ENCODE results near the gene AZIN2.

Gene AZIN2

DNA sequence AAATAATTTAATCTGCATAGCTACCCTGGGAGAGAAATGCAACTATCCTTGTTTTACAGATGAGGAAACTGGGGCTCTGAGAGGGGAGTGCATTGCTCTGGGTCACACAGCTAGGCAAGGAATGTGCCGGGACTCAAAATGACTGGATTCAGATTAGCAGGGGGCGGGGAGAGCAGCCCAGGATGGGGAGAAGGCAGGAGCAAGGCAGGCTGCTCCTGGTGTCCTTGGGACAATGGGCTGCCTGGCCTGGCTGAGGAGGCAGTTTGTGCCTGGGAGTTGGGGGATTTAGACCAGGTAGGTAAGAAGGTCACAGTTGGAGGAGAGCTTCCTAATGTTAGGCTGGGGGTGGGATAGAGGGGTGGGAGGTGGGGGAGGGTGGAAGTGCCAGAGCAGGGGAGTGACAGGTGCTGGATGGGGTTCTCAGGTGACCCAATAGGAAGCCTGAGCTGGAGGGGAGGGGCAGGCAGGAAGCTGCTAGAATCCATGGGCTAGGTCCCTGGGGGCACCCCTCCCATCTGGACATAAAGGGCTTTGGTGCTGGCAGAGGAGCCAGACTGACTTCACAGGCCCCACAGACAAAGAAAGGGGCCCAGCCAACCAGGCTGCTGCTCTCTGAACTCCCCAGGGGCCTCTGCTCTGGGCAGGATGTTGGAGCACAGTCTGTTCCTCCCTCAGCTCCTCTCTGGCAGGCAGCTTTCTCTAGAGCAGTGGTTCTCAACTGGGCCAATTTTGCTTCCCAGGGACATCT lies 71.9 kb downstream of the AZIN2 start:
- DNase-seq (ENCODE audit: low read depth in 2 of 2), result no peak

DNA sequence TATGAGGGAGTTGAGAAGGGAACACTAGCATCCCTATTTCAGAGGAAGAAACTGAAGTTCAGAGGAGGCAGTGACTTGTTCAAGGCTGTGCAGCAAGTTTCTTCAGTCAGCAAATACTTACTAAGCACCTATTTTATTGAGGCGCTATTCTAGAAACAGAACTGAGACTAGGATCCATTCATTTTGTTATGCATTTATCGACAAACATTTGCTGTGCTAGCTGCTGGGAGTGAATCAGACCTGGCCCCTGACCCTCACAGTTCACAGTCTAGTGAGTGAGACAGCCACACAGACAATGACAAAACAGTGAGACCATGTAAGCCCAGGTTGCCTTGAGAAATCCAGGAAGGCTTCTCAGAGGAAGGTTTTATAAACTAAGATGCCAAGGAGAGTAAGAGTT lies 72.7 kb downstream of the AZIN2 start:
- DNase-seq (ENCODE audit: low read depth in 2 of 2), result no peak

DNA sequence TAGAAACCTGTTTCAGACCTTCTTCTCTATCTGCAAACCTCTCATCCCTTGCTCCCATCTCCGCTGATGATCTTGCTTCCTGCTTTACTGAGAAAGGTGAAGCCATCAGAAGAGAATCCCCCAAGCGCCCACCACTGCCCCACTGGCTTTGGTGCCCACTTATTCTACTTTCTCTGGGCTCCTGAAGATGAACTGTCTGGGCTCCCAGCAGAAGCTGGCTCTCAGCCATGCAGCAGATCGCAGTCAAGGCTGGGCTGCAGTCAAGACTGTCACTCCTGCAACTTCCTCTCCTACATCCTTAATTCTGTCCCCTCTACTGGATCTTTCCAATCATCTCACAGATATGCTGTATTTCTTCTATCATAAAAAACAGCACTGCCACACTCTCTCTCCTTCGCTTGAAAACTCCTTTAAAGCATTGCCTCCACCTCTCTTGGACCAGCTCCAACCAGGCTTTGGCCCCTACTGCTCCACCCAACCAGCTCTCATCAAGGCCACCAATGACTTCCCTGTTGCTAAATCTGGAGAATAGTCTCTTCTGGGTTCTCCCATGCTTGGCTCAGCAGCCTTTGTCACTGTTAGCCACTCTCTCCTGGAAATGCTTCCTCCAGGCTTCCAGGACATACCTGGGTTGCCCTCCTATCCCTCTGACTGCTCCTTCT lies 75.1 kb downstream of the AZIN2 start:
- no peak for DNase-seq (ENCODE audit: low read depth in 2 of 2)

DNA sequence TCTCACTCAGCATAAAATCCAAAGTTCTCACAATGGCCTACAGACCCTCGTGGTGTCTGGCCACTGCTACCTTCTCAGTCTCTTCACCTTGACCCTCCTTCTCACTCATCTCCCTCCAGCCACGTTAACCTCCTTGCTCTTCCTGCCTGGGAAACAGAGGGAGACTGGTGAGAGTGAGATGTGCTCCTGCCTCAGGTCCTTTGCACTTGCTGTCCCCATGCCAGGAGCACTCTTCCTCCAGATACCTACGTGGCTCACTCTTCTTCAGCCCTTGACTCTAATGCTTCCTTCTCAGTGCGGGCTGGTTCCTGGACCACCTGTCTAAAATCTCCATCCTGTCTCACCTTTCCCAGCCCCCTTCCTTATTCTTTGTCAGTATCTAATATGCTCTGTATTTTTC lies 76.2 kb downstream of the AZIN2 start:
- no peak for DNase-seq (ENCODE audit: low read depth in 2 of 2)

GRCh38 chr1:33158366-33158765 lies 77.4 kb downstream of the AZIN2 start:
- no peak for DNase-seq (ENCODE audit: low read depth in 2 of 2)

DNA sequence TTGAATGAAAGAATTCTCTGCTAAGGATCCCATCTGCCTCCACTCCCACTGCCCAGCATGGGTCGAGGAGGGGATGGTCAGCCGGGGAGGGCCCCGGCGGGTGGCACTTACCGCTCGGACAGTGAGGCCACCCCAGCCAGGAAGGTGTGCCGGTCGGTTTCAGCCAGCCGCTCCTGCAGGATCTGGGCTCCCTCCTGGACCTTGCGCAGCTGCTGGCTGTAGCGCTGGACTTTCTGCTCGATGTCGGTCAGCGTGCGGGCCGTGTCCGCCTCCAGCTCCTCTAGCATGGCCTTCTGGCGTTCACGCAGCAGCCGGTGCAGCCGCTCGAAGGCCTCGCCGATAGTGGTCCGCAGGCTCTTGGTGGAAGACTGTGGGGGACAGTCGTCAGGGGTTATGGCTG lies 78.6 kb downstream of the AZIN2 start:
- DNase-seq (ENCODE audit: low read depth in 2 of 2), result no peak

DNA sequence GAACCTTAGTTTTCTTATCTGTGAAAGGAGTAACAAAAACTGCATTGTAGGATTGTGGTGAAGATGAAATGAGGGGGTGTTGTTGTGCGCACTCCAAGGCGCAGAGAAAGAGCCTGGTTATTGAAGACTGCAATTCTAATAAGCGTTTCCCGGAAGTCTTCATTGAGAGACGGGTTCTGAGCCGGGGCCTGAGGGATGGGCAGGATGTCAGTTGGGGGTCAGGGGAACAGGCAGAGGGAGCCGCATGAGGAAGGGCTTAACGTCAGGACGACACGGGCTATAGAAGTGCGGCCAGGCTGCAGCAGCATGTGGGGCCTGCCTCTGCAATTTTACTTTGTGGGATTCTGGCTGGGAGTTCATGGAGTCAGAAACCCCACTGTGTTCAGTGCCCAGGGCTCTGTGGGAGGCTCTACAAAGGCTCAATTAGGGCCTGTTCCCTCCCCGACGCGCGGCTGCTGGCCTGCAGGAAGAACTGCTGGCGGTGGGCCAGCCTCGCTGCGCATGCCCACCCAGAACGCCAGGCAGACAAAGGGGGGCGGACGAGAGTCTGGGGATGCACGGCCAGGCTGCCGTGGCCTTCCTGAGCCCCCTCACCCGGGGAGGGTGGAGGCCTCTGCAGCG lies 80.2 kb downstream of the AZIN2 start:
- no peak for DNase-seq (ENCODE audit: low read depth in 2 of 2)

DNA sequence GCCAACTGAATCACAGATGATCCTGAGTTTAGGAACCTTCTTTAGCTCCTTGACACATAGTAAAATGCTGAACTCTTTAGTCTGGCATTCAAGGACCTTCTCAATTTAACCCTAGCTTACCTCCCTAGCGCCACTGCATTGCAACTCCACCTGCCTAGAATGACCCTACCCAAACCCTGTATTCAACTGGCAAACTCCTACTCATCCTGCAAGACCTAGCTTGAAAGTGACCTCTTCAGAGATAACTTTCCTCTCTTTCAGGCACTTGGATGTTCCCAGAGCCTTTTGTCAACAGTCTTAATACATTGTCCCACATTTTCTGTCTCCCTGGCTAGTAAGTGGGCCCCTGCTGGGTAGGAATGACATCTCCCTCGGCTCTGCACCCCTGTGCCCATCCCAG lies 81.2 kb downstream of the AZIN2 start:
- DNase-seq (ENCODE audit: low read depth in 2 of 2), result no peak

GRCh38 chr1:33163621-33164519 lies 82.9 kb downstream of the AZIN2 start:
- no peak for DNase-seq (ENCODE audit: low read depth in 2 of 2)

GRCh38 chr1:33165209-33165608 lies 84.3 kb downstream of the AZIN2 start:
- no peak for DNase-seq (ENCODE audit: low read depth in 2 of 2)

GRCh38 chr1:33165809-33166208 lies 84.9 kb downstream of the AZIN2 start:
- DNase-seq (ENCODE audit: low read depth in 2 of 2), result no peak

GRCh38 chr1:33167650-33168447 lies 86.9 kb downstream of the AZIN2 start:
- DNase-seq (ENCODE audit: low read depth in 2 of 2), result no peak

DNA sequence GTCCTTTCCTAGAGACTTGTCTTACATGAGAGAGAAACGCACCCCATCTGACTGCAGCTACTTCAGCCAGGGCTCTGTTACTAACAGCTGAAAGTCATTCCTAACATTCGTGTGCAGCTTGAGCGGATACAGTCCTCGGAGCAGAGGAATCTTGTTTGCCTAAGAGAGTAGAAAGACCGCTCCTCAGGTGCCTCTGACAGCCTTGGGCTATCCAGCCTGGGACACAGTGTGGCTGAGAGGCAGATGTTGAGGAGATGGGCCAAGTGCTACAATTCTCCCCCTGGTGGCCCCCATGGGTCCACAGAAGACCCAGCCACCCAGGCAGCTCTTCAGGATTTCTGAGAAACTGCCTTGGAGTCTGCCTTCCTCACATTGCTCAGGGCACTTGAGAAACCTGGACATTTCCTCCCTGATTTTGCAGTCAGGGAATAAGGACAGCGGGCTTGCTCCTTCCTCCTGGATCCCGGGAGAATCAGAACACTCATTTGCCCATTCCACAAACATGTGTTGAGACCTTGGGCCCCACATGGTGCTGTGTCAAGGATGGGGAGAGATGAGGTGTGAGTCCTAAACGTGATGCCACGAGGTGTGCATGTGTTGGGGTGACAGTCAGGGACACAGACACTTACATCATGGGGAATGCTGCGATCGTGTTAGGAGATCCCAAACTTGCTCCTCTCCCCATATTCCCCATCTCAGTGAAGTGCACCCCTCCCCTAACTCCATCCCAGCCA lies 87.8 kb downstream of the AZIN2 start:
- no peak for DNase-seq (ENCODE audit: low read depth in 2 of 2)

GRCh38 chr1:33169290-33170055 lies 88.5 kb downstream of the AZIN2 start:
- DNase-seq (ENCODE audit: low read depth in 2 of 2), result no peak
